Motor neuron (in vitro differentiated cells): ENCODE results near the gene STARD3NL. TPM values are rescaled to one million over a fixed set of nuclear protein-coding genes. Genes with fewer than 3 reads are reported as not detected.
A peak's percentile ranks its signal among the peaks of the same experiment; 100 is the strongest.

Experiments
- ATAC-seq, 8 experiments: fragments of 200-7000 bp; cut with Tn5 transposase; replicated peaks in 6 of 8; 2 replicates each; pipeline ENCODE4 v1.8.0; 2021; ENCODE audit warnings: mild to moderate bottlenecking in 8 of 8, moderate library complexity in 8 of 8
- H3K27ac ChIP-seq, 2 donors: fragments of 250-450 bp; sonication (Bioruptor Pico); 2 replicates each; pipeline ENCODE4 v1.9.0; 2021; ENCODE audit warnings: antibody characterized with exemption in 2 of 2, mild to moderate bottlenecking in 2 of 2, moderate library complexity in 1 of 2
- H3K4me1 ChIP-seq, 2 donors: fragments of 250-450 bp; sonication (Bioruptor Pico); replicated peaks in 1 of 2; 2 replicates each; pipeline ENCODE4 v1.6.1; 2021; ENCODE audit warnings: antibody characterized with exemption in 2 of 2, mild to moderate bottlenecking in 2 of 2, moderate library complexity in 1 of 2
- H3K4me3 ChIP-seq, 5 donors: fragments of 250-450 bp; sonication (Bioruptor Pico); 2 replicates each; pipeline ENCODE4 v1.9.0; 2021; ENCODE audit warnings: antibody characterized with exemption in 5 of 5, mild to moderate bottlenecking in 5 of 5, moderate library complexity in 4 of 5
- WGBS, 10 experiments: fragments of 450-650 bp; shearing (Covaris generic); methylation state at CpG; one replicate each; pipeline ENCODE4 v1.0.0; 2022; 5-methylcytosine and 5-hydroxymethylcytosine counted together
- in situ Hi-C, 9 experiments: fragments of 400-800 bp; cut with MboI; loops; one replicate each; pipeline ENCODE4 v1.15.0; 2021; ENCODE audit warnings: low sequenced_read_pairs in 9 of 9, low pct_unique_long_range_greater_than_20kb in 2 of 9; ENCODE audit not compliant: unreplicated experiment in 9 of 9
- total RNA-seq, 8 experiments: library from RNA; unstranded; fragments of 300-600 nt; gene quantifications; 2 replicates each; pipeline versions ENCODE4 v1.2.3 to v1.2.4, GENCODE V29; 2022

The STARD3NL gene, protein sequence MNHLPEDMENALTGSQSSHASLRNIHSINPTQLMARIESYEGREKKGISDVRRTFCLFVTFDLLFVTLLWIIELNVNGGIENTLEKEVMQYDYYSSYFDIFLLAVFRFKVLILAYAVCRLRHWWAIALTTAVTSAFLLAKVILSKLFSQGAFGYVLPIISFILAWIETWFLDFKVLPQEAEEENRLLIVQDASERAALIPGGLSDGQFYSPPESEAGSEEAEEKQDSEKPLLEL
- 100 to 1,000 TPM in 5 of 8 experiments, 10 to 100 TPM in 3; 35.7 to 158 (median 108) TPM for total RNA-seq

DNA sequence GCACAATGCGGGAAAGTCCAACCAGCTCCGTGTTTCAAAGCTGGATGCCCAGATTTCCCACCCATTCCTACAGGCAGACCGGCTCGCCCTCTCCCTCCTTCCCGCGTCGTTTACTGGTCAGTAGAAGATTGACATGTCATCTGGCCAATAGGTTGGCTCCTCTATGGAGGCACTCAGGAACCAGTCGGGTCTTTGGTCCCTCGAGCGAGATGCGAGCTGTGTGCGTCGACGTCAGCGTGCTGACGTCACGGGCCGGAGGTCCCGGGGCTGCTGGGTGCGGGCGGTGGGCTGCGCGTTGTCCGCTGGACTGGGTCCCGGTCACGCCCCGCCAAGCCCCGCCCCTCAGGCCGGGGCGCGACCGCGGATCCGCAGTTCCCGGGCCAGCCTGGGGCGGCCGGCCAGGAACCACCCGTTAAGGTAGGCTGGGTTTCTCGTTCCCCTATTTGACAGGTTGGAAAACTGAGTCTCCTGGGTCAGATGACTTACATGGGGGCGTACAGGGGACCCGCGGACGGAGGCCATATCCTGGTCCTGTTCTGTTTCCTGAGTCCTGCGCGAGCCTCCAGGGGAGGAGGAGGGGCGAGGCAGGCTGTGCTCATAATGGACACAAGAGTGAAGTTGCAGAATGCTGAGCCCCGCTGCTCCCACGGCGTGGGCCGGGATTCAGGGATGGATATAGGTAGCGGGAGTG, at the start of gene STARD3NL:
TSS of gene STARD3NL (plus strand) at position 242 of the 691 bp plus-strand sequence. CDS start 29,260 bp downstream, outside the sequence.
- ATAC-seq: peak; percentile 91 to 97 (median 96)
- H3K4me1 ChIP-seq: peaks cover 13 to 18% of the 10 kb centered on the region in 2 donors
- peak within 1 kb of the TSS; percentile 62 to 77 (median 71) for H3K4me3 ChIP-seq
- H3K27ac ChIP-seq: peak within 1 kb of the TSS; percentile 73 to 84
- 0% methylated on average over 1 to 26 of the region's 51 CpGs; no CpG with 5 or more reads in 4 of the 10 experiments for WGBS, 10 experiments
- in situ Hi-C loops: no loop called here

DNA sequence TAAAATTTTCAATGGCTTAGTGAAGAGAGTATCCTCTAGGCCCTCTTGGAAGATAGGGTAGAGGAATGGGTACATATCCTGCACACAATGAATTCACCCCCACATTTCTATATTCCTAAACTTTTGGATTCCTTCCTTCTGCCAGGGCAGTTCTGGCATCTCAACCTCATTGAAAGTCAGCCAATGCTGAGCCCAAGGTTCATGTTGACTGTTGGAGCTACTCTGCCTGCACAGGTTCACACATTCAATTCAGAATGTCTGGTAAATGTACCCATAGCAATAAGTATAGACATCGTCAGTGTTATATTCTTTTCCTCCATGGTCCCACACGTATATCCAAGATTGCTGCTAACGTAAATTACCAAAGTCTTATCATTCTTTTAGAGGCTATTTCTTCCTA, 48.9 kb upstream of the STARD3NL start:
- ATAC-seq: no peak
- in situ Hi-C loops: no loop called here
- Histone ChIP-seq H3K4me3 (no peak overlapping the region), H3K4me1 (no peaks in the 10 kb centered on the region), H3K27ac (no peak overlapping the region)
- WGBS, 10 experiments: 65 to 100% (median 94%) methylated on average over 1 to 3 of the region's 3 CpGs; no CpG with 5 or more reads in 3 of the 10 experiments

DNA sequence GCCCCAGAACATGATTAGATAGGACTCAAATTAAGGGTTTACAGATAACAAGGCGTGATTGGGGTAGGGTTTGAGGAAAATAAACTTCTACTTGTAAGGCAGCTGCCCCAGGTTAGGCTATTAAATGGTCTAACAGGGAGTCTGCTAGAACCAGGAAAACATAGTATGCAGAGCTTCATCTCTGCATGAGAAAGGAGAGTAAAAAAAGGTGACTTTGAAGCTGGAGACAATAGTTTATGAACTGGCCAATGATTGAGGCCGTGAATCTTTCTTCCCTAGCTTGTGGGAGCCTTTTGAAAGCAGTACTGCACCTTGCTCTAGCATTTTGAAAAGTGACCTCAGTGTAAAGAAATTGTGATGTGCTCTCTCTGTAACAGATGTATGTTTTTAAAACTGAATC, 48.5 kb upstream of the STARD3NL start:
- Histone ChIP-seq H3K27ac (no peak overlapping the region), H3K4me1 (no peaks in the 10 kb centered on the region), H3K4me3 (no peak overlapping the region)
- 0 to 100% (median 76%) methylated on average over 1 to 2 of the region's 2 CpGs; no CpG with 5 or more reads in 1 of the 10 experiments for WGBS, 10 experiments
- ATAC-seq: no peak
- in situ Hi-C loops: no loop called here

DNA sequence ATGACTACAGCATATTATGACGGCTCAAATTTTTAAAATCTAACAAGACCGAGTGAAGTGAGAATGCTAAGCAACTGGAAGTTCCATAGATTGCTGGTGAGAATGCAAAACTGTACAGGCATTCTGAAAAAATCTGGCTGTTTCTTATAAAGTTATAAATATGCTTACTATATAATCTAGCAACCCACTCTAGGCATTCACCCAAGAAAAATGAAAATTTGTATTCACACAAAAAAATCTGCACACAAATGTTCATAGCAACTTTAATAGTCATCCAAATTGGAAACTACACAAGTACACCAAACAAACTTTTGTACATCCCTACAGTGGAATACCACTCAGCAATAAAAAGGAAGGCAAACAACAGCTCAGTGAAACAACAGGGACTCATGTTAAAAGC, 39.9 kb upstream of the STARD3NL start:
- ATAC-seq: no peak
- in situ Hi-C loops: no loop called here
- no peak overlapping the region for H3K4me3 ChIP-seq

DNA sequence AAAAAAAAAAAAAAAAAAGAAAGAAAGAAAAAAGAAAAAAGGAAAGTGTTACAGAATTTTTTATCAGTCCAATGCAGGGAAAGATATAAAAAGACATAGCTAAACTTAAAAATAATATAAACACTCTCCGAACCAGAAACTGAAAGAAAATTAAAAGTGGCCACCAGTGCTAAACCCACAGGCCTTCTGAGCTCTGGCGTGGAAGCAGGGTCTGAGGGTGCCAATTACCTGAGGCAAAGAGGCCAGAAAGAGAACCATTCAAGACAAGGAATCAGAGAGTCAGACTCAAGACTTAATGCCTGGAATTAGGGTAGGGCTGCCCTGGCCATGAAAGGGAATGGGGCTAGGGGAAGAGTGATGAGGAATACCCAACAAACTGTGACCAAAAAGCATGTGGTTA, 36.9 kb upstream of the STARD3NL start:
- no peaks in the 10 kb centered on the region for H3K4me1 ChIP-seq
- 50 to 94% (median 86%) methylated on average over 1 to 2 of the region's 2 CpGs; no CpG with 5 or more reads in 3 of the 10 experiments for WGBS, 10 experiments
- ATAC-seq: no peak
- no peak overlapping the region for H3K27ac ChIP-seq
- in situ Hi-C loops: no loop called here
- H3K4me3 ChIP-seq: no peak overlapping the region

More for the DNA sequence above, 39.9 kb upstream of the STARD3NL start:
- Histone ChIP-seq H3K4me1 (no peaks in the 10 kb centered on the region), H3K27ac (no peak overlapping the region)
- 23 to 100% (median 87%) methylated on average over 1 to 2 of the region's 2 CpGs; no CpG with 5 or more reads in 1 of the 10 experiments for WGBS, 10 experiments

DNA sequence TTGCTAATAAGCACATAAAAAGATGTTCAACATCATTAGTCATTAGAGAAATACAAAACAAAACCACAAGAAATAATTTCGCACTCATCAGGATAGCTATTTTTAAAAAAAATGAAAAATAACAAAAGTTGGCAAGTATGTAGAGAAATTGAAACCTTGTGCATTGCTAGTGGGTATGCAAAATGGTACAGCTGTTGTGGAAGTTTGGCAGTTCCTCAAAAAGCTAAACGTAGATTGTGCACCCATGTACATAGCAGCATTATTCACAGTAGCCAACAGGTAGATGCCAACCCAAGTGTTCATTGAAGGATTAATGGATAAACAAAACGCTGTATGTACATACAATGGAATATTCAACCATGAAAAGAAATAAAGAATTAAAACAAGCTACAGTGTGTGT, 35.3 kb upstream of the STARD3NL start:
- WGBS, 10 experiments: 7 to 100% (median 74%) methylated on average over 2 to 3 of the region's 3 CpGs
- in situ Hi-C loops: no loop called here
- Histone ChIP-seq H3K27ac (no peak overlapping the region), H3K4me3 (no peak overlapping the region), H3K4me1 (no peaks in the 10 kb centered on the region)
- ATAC-seq: no peak

DNA sequence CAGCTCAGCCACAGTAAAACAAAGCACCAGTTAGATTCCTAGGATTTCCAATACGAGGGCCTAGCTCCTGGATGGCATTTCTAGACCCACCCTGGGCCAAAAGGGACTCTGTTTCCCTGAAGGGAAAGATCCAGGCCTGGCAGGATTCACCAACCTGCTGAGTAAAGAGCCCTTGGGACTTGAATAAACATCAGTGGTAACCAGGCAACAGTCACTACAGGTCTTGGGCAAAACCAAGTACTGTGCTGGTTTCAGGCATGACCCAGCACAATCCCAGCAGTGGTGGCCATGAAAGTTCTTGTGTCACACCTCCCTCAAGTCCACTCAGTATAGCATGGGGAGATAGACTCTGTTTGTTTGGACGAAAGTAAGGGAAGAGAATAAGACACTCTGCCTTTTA, 31.0 kb upstream of the STARD3NL start:
- whole genome bisulfite sequencing, 10 experiments: 0 to 100% (median 63%) methylated on average over 1 to 2 of the region's 2 CpGs; no CpG with 5 or more reads in 2 of the 10 experiments
- Histone ChIP-seq H3K27ac (no peak overlapping the region), H3K4me1 (no peaks in the 10 kb centered on the region), H3K4me3 (no peak overlapping the region)
- peak in 4 of 8 experiments; percentile 30 to 81 (median 68) for ATAC-seq
- in situ Hi-C loops: no loop called here

DNA sequence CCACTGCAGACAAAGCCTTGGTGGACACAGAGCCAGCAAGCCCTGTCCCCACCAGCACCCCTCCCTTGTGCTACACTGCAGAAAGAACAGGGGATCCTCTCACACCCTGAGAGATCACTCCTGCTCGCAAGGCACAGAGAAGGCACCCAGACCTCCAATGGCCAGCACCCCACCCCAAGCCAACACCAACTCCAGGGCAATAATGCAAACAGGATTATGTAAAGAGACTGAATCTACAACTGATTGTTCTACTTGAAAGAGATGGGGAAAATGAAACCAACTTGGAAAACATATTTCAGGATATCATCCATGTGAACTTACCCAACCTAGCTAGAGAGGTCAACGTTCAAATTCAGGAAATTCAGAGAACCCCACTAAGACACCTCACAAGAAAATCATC, 26.5 kb upstream of the STARD3NL start:
- no peak overlapping the region for H3K4me3 ChIP-seq
- no peak overlapping the region for H3K27ac ChIP-seq
- WGBS, 10 experiments: 0 to 100% (median 82%) methylated on average over 1 to 2 of the region's 2 CpGs
- ATAC-seq: peak in 3 of 8 experiments; percentile 26 to 71 (median 62)
- in situ Hi-C loops: no loop called here
- no peaks in the 10 kb centered on the region for H3K4me1 ChIP-seq

DNA sequence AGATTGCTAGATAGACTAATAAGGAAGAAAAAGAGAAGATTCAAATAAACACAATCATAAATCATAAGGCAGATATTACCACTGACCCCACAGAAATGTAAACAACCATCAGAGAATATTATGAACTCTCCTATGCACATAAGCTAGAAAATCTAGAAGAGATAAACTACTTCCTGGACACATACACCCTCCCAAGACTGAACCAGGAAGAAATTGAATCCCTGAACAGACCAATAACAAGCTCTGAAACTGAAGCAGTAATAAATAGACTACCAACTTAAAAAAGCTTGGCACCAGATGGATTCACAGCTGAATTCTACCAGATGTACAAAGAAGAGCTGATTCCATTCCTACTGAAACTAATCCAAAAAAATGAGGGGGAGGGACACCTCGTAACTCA, 24.5 kb upstream of the STARD3NL start:
- Histone ChIP-seq H3K27ac (no peak overlapping the region), H3K4me3 (no peak overlapping the region), H3K4me1 (no peaks in the 10 kb centered on the region)
- no peak for ATAC-seq
- 17 to 100% (median 71%) methylated on average over 1 of the region's 1 CpG; no CpG with 5 or more reads in 2 of the 10 experiments for WGBS, 10 experiments
- in situ Hi-C loops: no loop called here

DNA sequence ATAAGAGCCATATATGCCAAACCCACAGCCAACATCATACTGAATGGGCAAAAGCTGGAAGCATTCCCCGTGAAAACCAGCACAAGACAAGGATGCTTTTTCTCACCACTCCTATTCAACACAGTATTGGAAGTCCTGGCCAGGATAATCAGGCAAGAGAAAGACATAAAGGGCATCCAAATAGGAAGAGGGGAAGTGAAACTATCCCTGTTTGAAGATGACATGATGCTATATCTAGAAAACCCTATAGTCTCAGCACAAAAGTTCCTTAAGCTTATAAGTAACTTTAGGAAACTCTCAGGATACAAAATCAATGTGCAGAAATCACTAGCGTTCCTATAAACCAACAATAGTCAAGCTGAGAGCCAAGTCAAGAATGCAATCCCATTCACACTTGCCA, 23.8 kb upstream of the STARD3NL start:
- in situ Hi-C loops: no loop called here
- Histone ChIP-seq H3K4me1 (no peaks in the 10 kb centered on the region), H3K4me3 (no peak overlapping the region), H3K27ac (no peak overlapping the region)
- no peak for ATAC-seq
- WGBS, 10 experiments: 14 to 100% (median 57%) methylated on average over 1 to 2 of the region's 2 CpGs; no CpG with 5 or more reads in 1 of the 10 experiments

DNA sequence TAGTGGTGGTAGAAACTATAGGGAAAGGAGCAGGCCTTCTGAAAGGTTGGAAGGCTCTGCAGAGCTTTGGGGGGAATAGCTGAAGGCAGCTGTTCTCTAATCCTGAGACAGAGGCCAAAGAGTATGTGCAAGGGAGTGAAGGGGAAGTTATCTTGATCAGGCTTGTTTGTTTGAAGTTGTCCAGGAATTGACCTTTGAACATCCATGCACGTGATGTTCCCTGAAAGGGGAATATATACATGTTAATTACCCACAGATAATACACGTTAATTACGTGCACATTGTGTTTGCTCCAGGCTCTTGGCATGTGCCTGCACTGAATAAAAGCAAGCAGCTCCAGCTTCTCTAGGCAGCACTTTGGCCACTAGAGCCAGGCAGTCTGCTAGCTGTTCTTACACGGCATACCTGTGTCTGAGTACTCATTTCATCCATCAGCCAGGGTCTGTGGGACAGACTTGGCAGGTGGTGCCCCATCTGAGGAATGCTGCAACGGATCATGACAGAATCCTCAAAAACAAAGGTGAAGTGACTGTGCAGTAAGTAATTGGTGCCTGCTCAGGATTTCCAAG, 18.0 kb upstream of the STARD3NL start:
- Histone ChIP-seq H3K27ac (no peak overlapping the region), H3K4me3 (no peak overlapping the region), H3K4me1 (no peaks in the 10 kb centered on the region)
- in situ Hi-C loops: no loop called here
- 17 to 100% (median 83%) methylated on average over 1 to 5 of the region's 5 CpGs; no CpG with 5 or more reads in 3 of the 10 experiments for WGBS, 10 experiments
- peak in 1 of 8 experiments; percentile 44 for ATAC-seq

DNA sequence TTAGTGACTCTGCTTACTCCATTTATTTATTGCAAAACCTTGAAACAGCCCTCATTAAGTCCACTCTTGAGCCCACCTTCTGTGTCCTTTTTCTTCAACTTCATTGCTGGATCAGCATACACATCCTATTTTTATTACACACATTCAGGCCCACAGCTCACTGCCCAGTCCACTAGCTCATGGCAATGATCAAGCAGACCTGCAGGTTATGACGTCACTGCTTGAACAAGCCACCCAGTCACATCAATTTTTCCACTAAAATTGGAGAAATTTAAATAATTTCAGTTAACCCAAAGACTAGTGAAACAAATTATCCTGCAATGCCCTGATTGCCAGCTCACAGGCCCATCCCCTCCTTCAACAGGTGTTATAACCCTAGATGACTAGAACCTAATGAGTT, 16.0 kb upstream of the STARD3NL start:
- no peak overlapping the region for H3K4me3 ChIP-seq
- WGBS, 10 experiments: 33 to 80% (median 53%) methylated on average over 1 of the region's 1 CpG; no CpG with 5 or more reads in 6 of the 10 experiments
- in situ Hi-C loops: no loop called here
- no peak for ATAC-seq
- no peaks in the 10 kb centered on the region for H3K4me1 ChIP-seq
- no peak overlapping the region for H3K27ac ChIP-seq

DNA sequence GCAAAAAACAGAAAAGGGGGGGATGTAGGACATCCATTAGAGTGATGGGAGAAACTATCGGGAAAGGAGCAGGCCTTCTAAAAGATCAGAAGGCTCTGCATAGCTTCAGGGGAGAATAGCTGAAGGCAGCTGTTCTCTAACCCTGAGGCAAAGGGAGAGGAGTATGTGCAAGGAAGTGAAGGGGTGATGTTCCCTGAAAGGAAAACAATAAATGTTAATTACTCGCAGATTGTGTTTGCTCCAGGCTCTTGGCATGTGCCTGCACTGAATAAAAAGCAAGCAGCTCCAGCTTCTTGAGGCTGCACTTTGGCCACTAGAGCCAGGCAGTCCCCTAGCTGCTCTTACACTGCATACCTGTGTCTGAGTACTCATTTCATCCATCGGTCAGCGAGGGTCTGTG, 14.4 kb upstream of the STARD3NL start:
- in situ Hi-C loops: no loop called here
- Histone ChIP-seq H3K4me1 (no peaks in the 10 kb centered on the region), H3K27ac (no peak overlapping the region), H3K4me3 (no peak overlapping the region)
- 0 to 92% (median 49%) methylated on average over 1 to 4 of the region's 4 CpGs; no CpG with 5 or more reads in 2 of the 10 experiments for WGBS, 10 experiments
- ATAC-seq: peak in 3 of 8 experiments; percentile 41 to 78 (median 68)
